ENCODE data around the gene TAF1. TPM values are rescaled to one million over a fixed set of nuclear protein-coding genes. Genes with fewer than 3 reads are reported as not detected.

The TAF1 gene
- total and polyA plus RNA-seq, 3 experiments from 2014 or later, result 9.0 to 34.7 (median 34.0) TPM

- DNase-seq, result no peak
- H3K4me3 ChIP-seq (ENCODE audit: low read length), result no peak overlapping the region
- ChIA-PET POLR2A (no interaction called here), CTCF (interaction anchor here (1.0 kb wide), 1 partner anchor 69 kb away, joined by 3 read pairs; no protein-coding TSS in a partner anchor)
- H3K4me1 ChIP-seq (ENCODE audit: insufficient read depth, low read length), result no peaks in the 10 kb centered on the region
- peaks cover 25% of the 10 kb centered on the region for H3K36me3 ChIP-seq (ENCODE audit: insufficient read depth, low read length)
- peaks cover 0 to 8% of the 10 kb centered on the region in 2 donors for H3K27me3 Mint-ChIP-seq
- H3K4me3 Mint-ChIP-seq, result no peak overlapping the region
- no peak overlapping the region for H3K27ac ChIP-seq (ENCODE audit: low read depth, low read length)
- no peak overlapping the region for H3K27ac Mint-ChIP-seq
- H3K4me1 Mint-ChIP-seq, result no peaks in the 10 kb centered on the region
- H3K36me3 Mint-ChIP-seq, result peaks cover 0 to 68% (median 2%) of the 10 kb centered on the region in 3 donors
- H3K9me3 Mint-ChIP-seq, result no peaks in the 10 kb centered on the region
- H3K9me3 ChIP-seq (ENCODE audit: low read length), result no peaks in the 10 kb centered on the region
- H3K27me3 ChIP-seq (ENCODE audit: insufficient read depth, low read length, poor library complexity, severe bottlenecking), result no peaks in the 10 kb centered on the region
These were observed 98.8 kb downstream of the TAF1 start for GRCh38 chrX:71464968-71465367.

GRCh38 chrX:71466979-71467523 lies 100.9 kb downstream of the TAF1 start:
- H3K27ac Mint-ChIP-seq, result peak overlapping the region in 1 of 8 donors; percentile 67
- H3K4me3 Mint-ChIP-seq, result no peak overlapping the region
- H3K4me3 ChIP-seq (ENCODE audit: low read length), result no peak overlapping the region
- peaks cover 0 to 1% (median 0%) of the 10 kb centered on the region in 3 donors for H3K4me1 Mint-ChIP-seq
- ChIA-PET POLR2A (no interaction called here), CTCF (no interaction called here)
- peaks cover 0 to 52% (median 0%) of the 10 kb centered on the region in 3 donors for H3K36me3 Mint-ChIP-seq
- H3K27ac ChIP-seq (ENCODE audit: low read depth, low read length), result no peak overlapping the region
- H3K27me3 Mint-ChIP-seq, result peaks cover 0 to 5% of the 10 kb centered on the region in 2 donors
- no peaks in the 10 kb centered on the region for H3K4me1 ChIP-seq (ENCODE audit: insufficient read depth, low read length)
- H3K36me3 ChIP-seq (ENCODE audit: insufficient read depth, low read length), result peaks cover 13% of the 10 kb centered on the region
- DNase-seq, result no peak
- no peaks in the 10 kb centered on the region for H3K9me3 ChIP-seq (ENCODE audit: low read length)
- no peaks in the 10 kb centered on the region for H3K9me3 Mint-ChIP-seq
- H3K27me3 ChIP-seq (ENCODE audit: insufficient read depth, low read length, poor library complexity, severe bottlenecking), result no peaks in the 10 kb centered on the region

GRCh38 chrX:71475785-71476540 lies 109.8 kb downstream of the TAF1 start:
- no peaks in the 10 kb centered on the region for H3K36me3 ChIP-seq (ENCODE audit: insufficient read depth, low read length)
- H3K27me3 ChIP-seq (ENCODE audit: insufficient read depth, low read length, poor library complexity, severe bottlenecking), result no peaks in the 10 kb centered on the region
- H3K27ac ChIP-seq (ENCODE audit: low read depth, low read length), result no peak overlapping the region
- no peaks in the 10 kb centered on the region for H3K4me1 ChIP-seq (ENCODE audit: insufficient read depth, low read length)
- DNase-seq, result no peak
- Mint-ChIP-seq H3K4me1 (peaks cover 0 to 1% (median 0%) of the 10 kb centered on the region in 3 donors), H3K27me3 (peaks cover 0 to 4% of the 10 kb centered on the region in 2 donors), H3K9me3 (no peaks in the 10 kb centered on the region), H3K4me3 (no peak overlapping the region), H3K36me3 (peaks cover 0 to 6% (median 0%) of the 10 kb centered on the region in 3 donors), H3K27ac (peak overlapping the region in 1 of 8 donors; percentile 3)
- H3K9me3 ChIP-seq (ENCODE audit: low read length), result no peaks in the 10 kb centered on the region
- H3K4me3 ChIP-seq (ENCODE audit: low read length), result no peak overlapping the region
- CTCF ChIA-PET, result no interaction called here
- POLR2A ChIA-PET, result no interaction called here

GRCh38 chrX:71482228-71482958 lies 116.2 kb downstream of the TAF1 start:
- Mint-ChIP-seq H3K4me1 (no peaks in the 10 kb centered on the region), H3K9me3 (no peaks in the 10 kb centered on the region), H3K27ac (no peak overlapping the region), H3K36me3 (no peaks in the 10 kb centered on the region), H3K4me3 (no peak overlapping the region), H3K27me3 (no peaks in the 10 kb centered on the region)
- no peaks in the 10 kb centered on the region for H3K36me3 ChIP-seq (ENCODE audit: insufficient read depth, low read length)
- H3K27ac ChIP-seq (ENCODE audit: low read depth, low read length), result no peak overlapping the region
- no peaks in the 10 kb centered on the region for H3K9me3 ChIP-seq (ENCODE audit: low read length)
- no peak for DNase-seq
- H3K4me1 ChIP-seq (ENCODE audit: insufficient read depth, low read length), result no peaks in the 10 kb centered on the region
- no peak overlapping the region for H3K4me3 ChIP-seq (ENCODE audit: low read length)
- ChIA-PET POLR2A (no interaction called here), CTCF (no interaction called here)
- no peaks in the 10 kb centered on the region for H3K27me3 ChIP-seq (ENCODE audit: insufficient read depth, low read length, poor library complexity, severe bottlenecking)

GRCh38 chrX:71487814-71488213 lies 121.7 kb downstream of the TAF1 start:
- H3K27ac ChIP-seq (ENCODE audit: low read depth, low read length), result no peak overlapping the region
- ChIA-PET CTCF (no interaction called here), POLR2A (no interaction called here)
- H3K36me3 ChIP-seq (ENCODE audit: insufficient read depth, low read length), result no peaks in the 10 kb centered on the region
- peaks cover 9 to 17% (median 12%) of the 10 kb centered on the region in 3 donors for H3K4me1 Mint-ChIP-seq
- no peaks in the 10 kb centered on the region for H3K4me1 ChIP-seq (ENCODE audit: insufficient read depth, low read length)
- H3K36me3 Mint-ChIP-seq, result peaks cover 0 to 4% (median 0%) of the 10 kb centered on the region in 3 donors
- no peak overlapping the region for H3K4me3 ChIP-seq (ENCODE audit: low read length)
- H3K27me3 Mint-ChIP-seq, result no peaks in the 10 kb centered on the region
- H3K9me3 Mint-ChIP-seq, result no peaks in the 10 kb centered on the region
- no peaks in the 10 kb centered on the region for H3K27me3 ChIP-seq (ENCODE audit: insufficient read depth, low read length, poor library complexity, severe bottlenecking)
- no peak for DNase-seq
- H3K9me3 ChIP-seq (ENCODE audit: low read length), result no peaks in the 10 kb centered on the region
- H3K27ac Mint-ChIP-seq, result no peak overlapping the region
- H3K4me3 Mint-ChIP-seq, result no peak overlapping the region

GRCh38 chrX:71489540-71489939 lies 123.4 kb downstream of the TAF1 start:
- H3K4me1 ChIP-seq (ENCODE audit: insufficient read depth, low read length), result no peaks in the 10 kb centered on the region
- no peaks in the 10 kb centered on the region for H3K9me3 ChIP-seq (ENCODE audit: low read length)
- DNase-seq, result no peak
- ChIA-PET CTCF (no interaction called here), POLR2A (no interaction called here)
- H3K36me3 ChIP-seq (ENCODE audit: insufficient read depth, low read length), result no peaks in the 10 kb centered on the region
- H3K27me3 ChIP-seq (ENCODE audit: insufficient read depth, low read length, poor library complexity, severe bottlenecking), result no peaks in the 10 kb centered on the region
- no peak overlapping the region for H3K4me3 Mint-ChIP-seq
- no peaks in the 10 kb centered on the region for H3K9me3 Mint-ChIP-seq
- no peak overlapping the region for H3K4me3 ChIP-seq (ENCODE audit: low read length)
- peaks cover 12 to 21% (median 17%) of the 10 kb centered on the region in 3 donors for H3K4me1 Mint-ChIP-seq
- no peaks in the 10 kb centered on the region for H3K27me3 Mint-ChIP-seq
- H3K27ac Mint-ChIP-seq, result no peak overlapping the region
- peaks cover 0 to 4% (median 0%) of the 10 kb centered on the region in 3 donors for H3K36me3 Mint-ChIP-seq
- H3K27ac ChIP-seq (ENCODE audit: low read depth, low read length), result no peak overlapping the region

- Histone ChIP-seq H3K9me3 (ENCODE audit: low read length) (no peaks in the 10 kb centered on the region), H3K4me1 (ENCODE audit: insufficient read depth, low read length) (no peaks in the 10 kb centered on the region), H3K4me3 (ENCODE audit: low read length) (peak overlapping the region; percentile 56), H3K36me3 (ENCODE audit: insufficient read depth, low read length) (no peaks in the 10 kb centered on the region), H3K27ac (ENCODE audit: low read depth, low read length) (peak overlapping the region; percentile 38), H3K27me3 (ENCODE audit: insufficient read depth, low read length, poor library complexity, severe bottlenecking) (no peaks in the 10 kb centered on the region)
- H3K9me3 Mint-ChIP-seq, result no peaks in the 10 kb centered on the region
- H3K36me3 Mint-ChIP-seq, result peaks cover 0 to 4% (median 0%) of the 10 kb centered on the region in 3 donors
- peaks cover 12 to 21% (median 17%) of the 10 kb centered on the region in 3 donors for H3K4me1 Mint-ChIP-seq
- CTCF ChIA-PET, result interaction anchor here (0.8 to 2.4 kb wide), 6 partner anchors 10 to 155 kb away, joined by 3 to 8 read pairs (median 4); partner anchors contain the start of gene OGT
- H3K27me3 Mint-ChIP-seq, result no peaks in the 10 kb centered on the region
- H3K27ac Mint-ChIP-seq, result peak overlapping the region; percentile 54 to 97 (median 74)
- H3K4me3 Mint-ChIP-seq, result peak overlapping the region; percentile 80 to 93 (median 85)
- POLR2A ChIA-PET, result interaction anchor here (0.6 to 2.4 kb wide), 3 partner anchors 8 to 47 kb away, joined by 3 to 20 read pairs (median 4); partner anchors contain the start of gene OGT
- peak; percentile 14 to 59 (median 21) for DNase-seq
These were observed 126.3 kb downstream of the TAF1 start for GRCh38 chrX:71492231-71493065.

Data from CD8-positive, alpha-beta memory T cell (primary cell).